ENCODE data around the gene DNAH9.

Gene DNAH9

DNA sequence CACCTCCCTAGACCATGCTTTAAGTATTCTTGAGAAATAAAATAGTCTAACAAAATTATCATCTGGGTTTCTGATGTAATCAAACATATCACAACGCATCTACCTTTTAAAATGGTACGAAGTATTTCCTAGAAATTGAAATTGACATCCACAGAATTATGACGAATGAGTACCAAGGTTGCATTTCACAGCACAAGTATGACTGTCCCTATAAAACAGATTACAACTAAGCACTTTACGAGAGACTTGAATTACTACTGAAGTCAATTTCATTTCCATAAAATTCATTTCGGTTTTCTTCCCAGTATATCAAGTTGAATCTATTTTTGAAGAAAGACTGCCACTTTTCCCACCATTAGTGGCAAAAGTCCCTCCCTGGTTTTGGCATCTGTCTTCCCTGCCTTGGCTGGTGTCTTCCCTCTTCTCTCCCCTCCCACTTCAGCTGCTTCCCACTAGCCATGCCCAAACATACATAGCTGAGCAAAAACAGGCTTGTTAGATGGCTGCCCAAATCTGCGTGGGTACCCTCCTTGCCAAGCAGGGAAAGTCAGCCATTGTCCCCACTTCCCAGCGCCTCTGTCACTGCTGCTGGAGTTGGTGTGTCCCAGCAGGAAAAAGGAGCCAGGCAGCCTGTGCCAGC is 29.2 kb downstream of the DNAH9 start:
- H3K36me3 Mint-ChIP-seq (ENCODE audit: low read depth) = no peaks in the 10 kb centered on the region
- peaks cover 4% of the 10 kb centered on the region for H3K9me3 Mint-ChIP-seq
- peaks cover 2% of the 10 kb centered on the region for H3K27me3 Mint-ChIP-seq
- no peaks in the 10 kb centered on the region for H3K4me1 Mint-ChIP-seq
- no peak for DNase-seq
- H3K27ac Mint-ChIP-seq = no peak overlapping the region
- no peak overlapping the region for H3K4me3 Mint-ChIP-seq
- no peak for ATAC-seq

DNA sequence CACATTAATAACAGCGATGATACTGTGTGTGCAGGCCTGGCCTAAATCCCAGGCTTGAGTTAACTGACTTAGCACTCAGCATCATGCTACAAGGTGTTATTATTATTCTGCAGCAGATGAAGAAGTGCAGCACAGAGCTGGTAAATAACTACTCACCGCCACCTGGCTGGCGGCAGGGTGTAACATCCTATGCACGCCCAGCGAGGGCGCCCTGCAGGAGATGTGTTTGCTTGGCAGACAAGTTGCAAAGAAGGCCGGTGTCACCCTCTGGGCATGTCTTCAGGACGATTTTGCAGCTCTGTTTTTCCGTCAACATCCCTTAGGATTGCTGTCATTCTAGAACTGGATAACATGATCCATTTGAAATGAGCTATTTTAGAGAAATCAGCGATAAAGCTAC is 30.1 kb downstream of the DNAH9 start:
- Mint-ChIP-seq H3K27me3 (peaks cover 2% of the 10 kb centered on the region), H3K36me3 (ENCODE audit: low read depth) (no peaks in the 10 kb centered on the region), H3K4me1 (no peaks in the 10 kb centered on the region), H3K9me3 (peaks cover 4% of the 10 kb centered on the region), H3K27ac (no peak overlapping the region), H3K4me3 (no peak overlapping the region)
- no peak for ATAC-seq
- no peak for DNase-seq

DNA sequence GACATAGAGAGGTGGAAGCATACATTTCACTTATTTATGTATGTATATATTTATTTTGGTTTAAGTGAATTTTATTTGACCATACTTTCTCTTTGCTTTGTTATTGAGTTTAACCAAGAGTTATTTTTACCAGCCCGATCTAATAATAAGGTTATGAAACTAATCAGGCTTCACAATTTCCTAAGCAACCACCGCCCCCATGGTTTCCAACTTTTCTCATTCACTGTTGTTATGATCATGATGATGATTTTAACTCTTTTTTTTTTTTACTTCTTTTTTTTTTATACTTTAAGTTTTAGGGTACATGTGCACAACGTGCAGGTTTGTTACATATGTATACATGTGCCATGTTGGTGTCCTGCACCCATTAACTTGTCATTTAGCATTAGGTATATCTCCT is 30.6 kb downstream of the DNAH9 start:
- Mint-ChIP-seq H3K27me3 (peaks cover 2% of the 10 kb centered on the region), H3K27ac (no peak overlapping the region), H3K9me3 (peaks cover 4% of the 10 kb centered on the region), H3K4me1 (no peaks in the 10 kb centered on the region), H3K36me3 (ENCODE audit: low read depth) (no peaks in the 10 kb centered on the region), H3K4me3 (no peak overlapping the region)
- no peak for DNase-seq
- no peak for ATAC-seq

DNA sequence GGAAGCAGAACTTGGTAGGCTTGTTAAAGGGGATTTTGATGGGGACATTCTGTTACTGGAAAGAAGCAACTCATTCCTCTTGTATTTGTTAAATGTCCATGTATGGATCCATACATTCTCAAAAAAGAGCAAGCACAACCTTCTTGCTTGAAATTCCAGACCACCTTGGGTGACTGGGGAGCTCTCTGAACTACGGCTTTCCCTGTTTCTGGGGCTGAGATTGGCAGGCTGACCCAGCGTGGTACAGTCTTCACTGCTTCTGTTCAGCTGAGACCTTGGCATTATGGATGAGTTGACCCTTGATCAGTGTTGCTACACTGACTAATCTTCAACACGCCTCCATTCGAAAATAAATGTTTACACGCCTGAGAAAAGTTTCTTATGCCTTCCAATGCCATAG is 38.5 kb downstream of the DNAH9 start:
- Mint-ChIP-seq H3K4me3 (no peak overlapping the region), H3K27ac (no peak overlapping the region), H3K27me3 (no peaks in the 10 kb centered on the region), H3K4me1 (no peaks in the 10 kb centered on the region), H3K36me3 (ENCODE audit: low read depth) (no peaks in the 10 kb centered on the region), H3K9me3 (no peaks in the 10 kb centered on the region)
- no peak for DNase-seq
- no peak for ATAC-seq

DNA sequence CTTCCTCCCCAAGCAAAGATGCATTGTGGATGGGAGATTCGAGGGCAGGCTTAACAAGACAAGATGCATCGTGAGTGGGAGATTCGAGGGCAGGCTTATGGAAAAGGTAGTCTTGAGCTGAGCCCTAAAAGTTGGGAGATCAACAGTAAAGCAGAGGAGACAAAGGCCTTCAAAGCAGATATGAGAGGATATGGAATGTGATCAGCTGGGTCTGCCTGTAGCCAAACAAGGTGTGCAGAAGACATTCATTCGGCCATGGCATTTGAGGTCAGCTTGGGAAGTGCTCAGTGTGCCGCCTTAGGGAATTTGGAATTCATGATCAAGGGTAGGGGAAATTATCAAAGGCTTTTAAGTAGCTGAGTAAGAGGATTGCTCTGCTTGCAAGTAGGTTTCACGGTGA is 39.5 kb downstream of the DNAH9 start:
- ATAC-seq = no peak
- Mint-ChIP-seq H3K36me3 (ENCODE audit: low read depth) (no peaks in the 10 kb centered on the region), H3K27ac (no peak overlapping the region), H3K4me3 (no peak overlapping the region), H3K27me3 (no peaks in the 10 kb centered on the region), H3K4me1 (no peaks in the 10 kb centered on the region), H3K9me3 (no peaks in the 10 kb centered on the region)
- no peak for DNase-seq

DNA sequence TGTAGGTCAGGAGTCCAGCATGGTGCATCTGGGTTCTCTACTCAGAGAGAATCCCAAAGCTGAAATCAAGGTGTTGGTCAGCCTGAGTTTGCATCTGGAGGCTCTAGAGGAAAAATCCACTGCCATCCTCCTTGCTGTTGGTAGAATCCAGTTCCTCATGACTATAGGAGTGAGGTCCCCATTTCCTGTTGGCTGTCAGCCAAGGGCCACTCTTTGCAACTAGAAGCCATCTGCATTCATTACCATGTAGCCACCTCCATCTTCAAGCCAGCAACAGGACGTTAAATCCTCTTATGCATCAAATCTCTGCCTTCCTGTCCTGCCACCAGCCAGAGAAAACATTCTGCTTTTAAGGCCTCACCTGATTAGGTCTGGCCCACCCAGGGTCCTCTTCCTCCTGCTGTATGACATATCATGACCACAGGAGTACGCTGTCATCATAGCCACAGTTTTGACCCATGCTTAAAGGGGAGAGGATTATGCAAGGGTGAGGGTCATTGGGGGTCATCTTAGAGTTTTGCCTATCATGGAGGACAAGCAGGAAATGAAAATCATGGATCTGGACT is 40.5 kb downstream of the DNAH9 start:
- Mint-ChIP-seq H3K4me3 (no peak overlapping the region), H3K9me3 (no peaks in the 10 kb centered on the region), H3K27me3 (no peaks in the 10 kb centered on the region), H3K4me1 (no peaks in the 10 kb centered on the region), H3K36me3 (ENCODE audit: low read depth) (no peaks in the 10 kb centered on the region), H3K27ac (no peak overlapping the region)
- no peak for DNase-seq
- no peak for ATAC-seq

DNA sequence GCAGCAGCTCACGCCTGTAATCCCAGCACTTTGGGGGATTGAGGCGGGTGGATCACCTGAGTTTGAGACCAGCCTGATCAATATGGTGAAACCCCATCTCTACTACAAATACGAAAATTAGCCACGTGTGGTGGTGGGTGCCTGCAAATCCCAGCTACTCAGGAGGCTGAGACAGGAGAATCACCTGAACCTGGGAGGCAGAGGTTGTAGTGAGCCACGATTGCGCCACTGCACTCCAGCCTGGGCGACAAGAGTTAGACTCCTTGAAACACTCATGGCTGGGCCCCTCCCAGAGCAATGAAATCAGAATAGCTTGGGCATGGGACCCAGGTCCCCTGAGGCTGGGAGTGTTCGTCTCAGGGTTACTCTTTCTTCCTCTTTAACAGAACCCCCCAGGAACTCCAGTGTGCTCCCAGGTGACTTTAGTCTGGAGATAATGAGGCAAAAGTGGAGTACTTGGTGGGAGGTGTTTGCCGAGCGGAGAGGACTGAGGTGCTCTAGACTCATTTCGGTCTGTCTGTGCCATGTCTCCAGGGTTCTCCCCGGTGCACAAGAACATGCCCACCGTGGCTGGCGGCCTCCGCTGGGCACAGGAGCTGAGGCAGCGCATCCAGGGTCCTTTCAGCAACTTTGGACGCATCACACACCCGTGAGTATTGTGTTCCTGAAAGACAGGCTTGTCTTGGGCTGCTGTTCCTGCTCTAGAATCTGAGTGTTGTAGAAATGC is 41.6 kb downstream of the DNAH9 start:
- Mint-ChIP-seq H3K4me3 (no peak overlapping the region), H3K4me1 (no peaks in the 10 kb centered on the region), H3K27ac (no peak overlapping the region), H3K27me3 (no peaks in the 10 kb centered on the region), H3K36me3 (ENCODE audit: low read depth) (no peaks in the 10 kb centered on the region), H3K9me3 (no peaks in the 10 kb centered on the region)
- ATAC-seq (no peak), DNase-seq (no peak)

DNA sequence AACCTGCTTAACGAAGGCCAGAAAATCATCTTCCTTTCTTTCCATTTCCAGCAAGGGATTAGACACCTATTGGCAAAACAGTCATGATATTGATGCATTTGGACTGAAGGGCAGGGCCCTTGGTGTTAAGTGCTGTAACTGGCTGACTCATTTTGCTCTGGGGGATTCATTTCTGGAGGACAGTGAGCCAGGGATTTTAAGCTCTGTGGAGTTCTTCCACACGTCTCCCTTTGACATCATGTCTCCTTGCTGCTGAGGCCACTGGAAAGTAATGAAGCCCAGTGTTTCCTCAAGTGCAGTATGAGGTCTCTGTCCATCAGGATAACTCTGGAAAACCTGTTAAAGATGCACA is 42.2 kb downstream of the DNAH9 start:
- no peak overlapping the region for H3K4me3 Mint-ChIP-seq
- H3K36me3 Mint-ChIP-seq (ENCODE audit: low read depth) = no peaks in the 10 kb centered on the region
- no peak overlapping the region for H3K27ac Mint-ChIP-seq
- no peaks in the 10 kb centered on the region for H3K9me3 Mint-ChIP-seq
- ATAC-seq (no peak), DNase-seq (no peak)
- no peaks in the 10 kb centered on the region for H3K27me3 Mint-ChIP-seq
- no peaks in the 10 kb centered on the region for H3K4me1 Mint-ChIP-seq

DNA sequence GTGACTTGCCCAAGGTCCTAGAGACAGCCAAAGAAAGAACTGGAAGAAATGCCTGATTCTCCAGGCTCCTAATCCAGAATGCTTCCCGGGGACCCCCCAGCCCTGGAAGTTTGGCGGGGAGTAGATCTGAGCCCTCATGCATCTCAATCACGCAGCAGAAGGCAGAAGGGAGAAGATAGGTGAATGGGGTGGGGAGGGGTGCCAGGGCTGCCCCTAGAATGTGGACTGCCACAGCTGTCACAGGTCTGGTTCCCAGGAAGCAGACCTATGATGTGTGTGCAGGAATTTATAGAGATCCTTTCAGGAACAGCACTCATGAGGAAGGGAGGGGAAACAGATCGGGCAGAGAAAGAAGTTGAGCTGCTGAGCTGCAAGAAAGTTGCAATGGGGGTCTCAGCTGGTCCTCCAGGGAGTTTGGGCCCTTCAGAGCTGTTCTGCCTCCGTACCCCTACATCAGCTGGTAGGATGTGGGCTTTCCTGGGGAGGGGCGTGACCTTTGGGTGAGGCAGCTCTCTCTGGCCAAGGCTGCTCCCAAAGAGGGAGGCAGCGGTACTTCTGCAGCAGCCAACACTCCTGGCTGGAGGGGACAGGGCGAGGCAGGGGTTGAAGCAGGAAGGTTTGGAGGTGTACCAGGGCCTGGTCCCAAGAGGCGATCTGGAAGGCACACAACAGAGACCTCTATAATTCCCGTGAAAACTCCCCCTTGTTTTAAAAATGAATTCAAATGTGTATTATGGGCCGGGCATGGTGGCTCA is 43.4 kb downstream of the DNAH9 start:
- Mint-ChIP-seq H3K9me3 (no peaks in the 10 kb centered on the region), H3K27ac (no peak overlapping the region), H3K36me3 (ENCODE audit: low read depth) (no peaks in the 10 kb centered on the region), H3K27me3 (no peaks in the 10 kb centered on the region), H3K4me3 (no peak overlapping the region), H3K4me1 (no peaks in the 10 kb centered on the region)
- DNase-seq (no peak), ATAC-seq (no peak)

DNA sequence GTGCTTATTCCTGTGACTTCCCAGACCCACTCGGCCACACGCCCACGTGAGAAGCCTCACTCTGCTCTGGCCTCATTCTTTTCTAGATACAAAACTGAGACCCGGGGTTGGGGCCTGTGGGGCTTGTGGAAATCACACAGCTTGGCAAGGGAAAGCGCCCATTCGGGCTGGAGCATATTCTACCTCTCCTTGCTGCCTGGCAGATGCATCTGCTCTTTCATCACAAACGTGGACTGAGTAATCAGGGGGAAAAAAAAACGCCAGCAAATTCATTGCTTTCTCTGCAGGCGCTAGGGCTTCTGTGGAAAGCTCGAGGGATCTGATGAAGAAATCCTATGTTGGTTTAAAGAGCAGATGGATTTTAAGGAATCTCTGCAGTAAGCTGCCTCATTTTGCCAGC is 44.4 kb downstream of the DNAH9 start:
- Mint-ChIP-seq H3K4me1 (no peaks in the 10 kb centered on the region), H3K27ac (no peak overlapping the region), H3K36me3 (ENCODE audit: low read depth) (no peaks in the 10 kb centered on the region), H3K27me3 (no peaks in the 10 kb centered on the region), H3K9me3 (no peaks in the 10 kb centered on the region), H3K4me3 (no peak overlapping the region)
- DNase-seq (no peak), ATAC-seq (no peak)

DNA sequence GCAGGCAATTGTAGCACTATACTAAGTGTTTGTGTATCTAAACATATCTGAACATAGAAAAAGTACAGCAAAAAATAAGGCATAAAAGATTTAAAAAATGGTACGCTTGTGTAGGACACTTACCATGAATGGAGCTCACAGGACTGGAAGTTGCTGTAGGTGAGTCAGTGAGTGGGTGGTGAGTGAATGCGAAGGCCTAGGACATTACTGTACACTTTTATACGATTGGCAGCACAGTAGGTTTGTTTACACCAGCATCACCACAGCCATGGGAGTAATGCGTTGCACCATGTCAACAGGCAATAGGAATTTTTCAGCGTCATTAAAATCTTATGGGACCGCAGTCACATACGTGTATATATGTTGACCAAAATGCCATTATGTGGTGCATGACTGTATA is 45.6 kb downstream of the DNAH9 start:
- DNase-seq (no peak), ATAC-seq (no peak)
- Mint-ChIP-seq H3K4me3 (no peak overlapping the region), H3K4me1 (no peaks in the 10 kb centered on the region), H3K27ac (no peak overlapping the region), H3K36me3 (ENCODE audit: low read depth) (no peaks in the 10 kb centered on the region), H3K27me3 (no peaks in the 10 kb centered on the region), H3K9me3 (no peaks in the 10 kb centered on the region)

DNA sequence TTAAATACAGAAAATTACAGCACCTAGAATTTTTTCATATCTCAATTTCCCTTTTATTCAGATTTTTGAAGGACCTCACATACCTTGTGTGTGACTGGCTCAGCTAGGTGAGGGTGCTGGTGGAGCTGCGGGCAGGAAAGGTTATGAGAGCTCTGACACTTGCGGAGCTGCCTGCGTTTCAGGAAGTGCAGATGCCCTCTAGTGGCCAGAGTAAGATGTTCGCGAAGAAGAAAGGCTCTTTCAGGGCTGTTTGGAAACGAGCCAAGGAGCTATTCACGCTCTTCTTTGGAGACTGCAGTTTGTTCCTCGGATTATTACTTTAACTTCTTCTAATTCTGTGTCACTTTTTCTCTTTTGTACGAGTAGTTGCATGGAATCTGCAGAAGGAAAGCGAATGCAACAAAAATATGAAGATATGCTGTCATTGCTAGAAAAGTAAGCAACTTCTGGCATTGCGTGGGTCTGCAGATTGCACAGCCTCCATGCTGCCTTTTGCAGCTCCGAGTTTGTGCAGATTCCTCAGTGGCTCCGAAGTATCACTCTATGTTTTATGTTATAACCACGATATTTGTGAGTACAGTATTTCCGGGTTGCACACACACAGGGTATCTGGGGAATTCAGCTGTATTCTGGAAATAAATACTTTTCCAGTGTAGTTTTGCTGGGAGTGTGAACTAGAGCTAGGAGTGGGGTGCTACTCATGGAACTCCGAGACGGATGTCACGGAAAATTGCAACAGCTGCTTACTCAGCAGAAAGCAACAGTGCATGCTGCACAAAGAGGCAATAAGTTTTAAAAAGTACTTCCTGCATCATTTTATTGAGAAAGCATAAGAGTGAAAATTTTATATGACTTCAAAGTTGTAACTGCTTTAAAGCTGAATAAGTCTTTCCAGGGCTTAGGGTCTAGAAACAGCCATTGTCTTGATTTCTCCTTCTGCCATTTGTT is 46.3 kb downstream of the DNAH9 start:
- Mint-ChIP-seq H3K4me3 (no peak overlapping the region), H3K27ac (no peak overlapping the region), H3K36me3 (ENCODE audit: low read depth) (no peaks in the 10 kb centered on the region), H3K9me3 (no peaks in the 10 kb centered on the region), H3K4me1 (no peaks in the 10 kb centered on the region), H3K27me3 (no peaks in the 10 kb centered on the region)
- ATAC-seq (no peak), DNase-seq (peak; percentile 32)

DNA sequence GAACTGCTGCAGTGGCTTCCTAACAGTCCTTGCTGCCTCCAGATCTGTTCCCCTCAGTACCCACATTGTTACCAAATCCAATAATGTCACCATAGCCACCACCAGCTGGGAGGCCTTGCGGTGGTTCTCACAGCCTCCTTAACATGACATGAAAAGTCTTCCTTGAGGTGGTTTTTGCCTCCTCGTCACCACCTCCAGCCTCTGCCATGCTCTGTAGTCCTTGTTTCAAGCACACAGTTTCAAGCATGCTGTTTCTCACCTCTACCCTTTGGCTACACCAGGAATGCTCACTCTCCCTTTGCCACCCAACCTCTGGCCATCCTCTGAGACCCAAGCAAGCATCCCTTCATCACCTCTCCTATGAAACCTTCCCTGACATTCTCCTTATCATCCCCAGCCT is 47.2 kb downstream of the DNAH9 start:
- no peak for ATAC-seq
- Mint-ChIP-seq H3K36me3 (ENCODE audit: low read depth) (no peaks in the 10 kb centered on the region), H3K4me1 (no peaks in the 10 kb centered on the region), H3K27me3 (no peaks in the 10 kb centered on the region), H3K9me3 (no peaks in the 10 kb centered on the region), H3K4me3 (no peak overlapping the region), H3K27ac (no peak overlapping the region)
- DNase-seq = no peak

DNA sequence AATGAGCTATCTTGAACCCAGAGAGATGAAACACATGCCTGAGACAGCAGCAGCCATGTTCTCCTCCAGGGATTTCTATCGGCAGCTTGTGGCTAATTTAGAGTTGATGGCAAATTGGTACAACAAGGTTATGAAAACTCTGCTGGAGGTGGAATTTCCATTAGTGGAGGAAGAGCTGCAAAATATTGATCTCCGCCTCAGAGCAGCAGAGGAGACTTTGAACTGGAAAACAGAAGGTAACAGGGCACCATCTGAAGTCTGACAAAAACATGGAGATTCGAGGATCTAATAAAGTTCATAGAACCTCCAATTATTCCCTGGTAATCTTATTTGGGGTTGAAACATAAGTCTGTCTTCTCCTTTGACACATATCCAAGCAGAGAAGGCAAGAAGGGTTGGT is 52.8 kb downstream of the DNAH9 start:
- Mint-ChIP-seq H3K27me3 (no peaks in the 10 kb centered on the region), H3K4me1 (no peaks in the 10 kb centered on the region), H3K9me3 (no peaks in the 10 kb centered on the region), H3K36me3 (ENCODE audit: low read depth) (no peaks in the 10 kb centered on the region), H3K27ac (no peak overlapping the region), H3K4me3 (no peak overlapping the region)
- DNase-seq = no peak
- ATAC-seq = no peak
